OCI-LY3 (cell line): Measurements from ENCODE around the gene ROBO1.

ENCODE experiments used
- H2AFZ ChIP-seq: fragments of 200-600, 300-600 bp; shearing (Covaris generic); 2 replicates; pipeline ENCODE4 v1.6.0; 2014; ENCODE audit warnings: antibody characterized with exemption, low read depth, low read length
- H3K27ac ChIP-seq: fragments of 200-600, 300-600 bp; sonication (generic); 2 replicates; pipeline ENCODE4 v1.5.1; 2014; ENCODE audit warnings: mild to moderate bottlenecking, low read length, moderate library complexity, mixed read lengths
- H3K27me3 ChIP-seq: fragments of 200-600, 300-600 bp; sonication (generic); 2 replicates; pipeline ENCODE4 v1.6.1; 2014; ENCODE audit warnings: low read depth, low read length, mixed read lengths
- H3K36me3 ChIP-seq: fragments of 200-600, 300-600 bp; sonication (generic); replicated peaks from 2 replicates; pipeline ENCODE3; 2014; ENCODE audit warnings: low read depth, low read length, mixed read lengths
- H3K4me1 ChIP-seq: fragments of 300-600, 200-600 bp; sonication (generic); 2 replicates; pipeline ENCODE4 v1.6.1; 2014; ENCODE audit warnings: low read length, mixed read lengths
- H3K4me2 ChIP-seq: fragments of 200-600, 300-600 bp; sonication (generic); 2 replicates; pipeline ENCODE4 v1.6.1; 2014; ENCODE audit warnings: low read length, mixed read lengths
- H3K4me3 ChIP-seq: fragments of 300-600, 200-600 bp; sonication (generic); 2 replicates; pipeline ENCODE4 v1.5.1; 2014; ENCODE audit warnings: antibody characterized with exemption, mild to moderate bottlenecking, low read length, moderate library complexity
- H3K79me2 ChIP-seq: fragments of 300-600, 200-600 bp; shearing (Covaris generic); 2 replicates; pipeline ENCODE4 v1.6.1; 2014; ENCODE audit warnings: mild to moderate bottlenecking, low read length, mixed read lengths
- H3K9ac ChIP-seq: fragments of 300-600, 200-600 bp; shearing (Covaris generic); 2 replicates; pipeline ENCODE4 v1.6.0; 2014; ENCODE audit warnings: mild to moderate bottlenecking, low read length, moderate library complexity
- H3K9me3 ChIP-seq: fragments of 200-600, 300-600 bp; shearing (Covaris generic); 2 replicates; pipeline ENCODE4 v1.6.1; 2014; ENCODE audit warnings: low read length, mixed read lengths; ENCODE audit not compliant: insufficient read depth
- H4K20me1 ChIP-seq: fragments of 200-600, 300-600 bp; sonication (generic); 2 replicates; pipeline ENCODE4 v1.6.1; 2016; ENCODE audit warnings: low read length, mixed read lengths; ENCODE audit not compliant: insufficient read depth
- EZH2phosphoT487 ChIP-seq: fragments of 200-600 bp; shearing (Covaris generic); IDR thresholded peaks from 2 replicates; pipeline ENCODE4 v1.6.1; 2018; ENCODE audit warnings: antibody characterized with exemption, mixed run types, low read depth
- TF ChIP-seq, protein P1 (sequence below): fragments of 200-600, 300-600 bp; sonication (generic); IDR thresholded peaks from 2 replicates; pipeline ENCODE4 v1.5.1; 2014; ENCODE audit warnings: antibody characterized with exemption, low read length, low read depth

The ROBO1 gene

DNA sequence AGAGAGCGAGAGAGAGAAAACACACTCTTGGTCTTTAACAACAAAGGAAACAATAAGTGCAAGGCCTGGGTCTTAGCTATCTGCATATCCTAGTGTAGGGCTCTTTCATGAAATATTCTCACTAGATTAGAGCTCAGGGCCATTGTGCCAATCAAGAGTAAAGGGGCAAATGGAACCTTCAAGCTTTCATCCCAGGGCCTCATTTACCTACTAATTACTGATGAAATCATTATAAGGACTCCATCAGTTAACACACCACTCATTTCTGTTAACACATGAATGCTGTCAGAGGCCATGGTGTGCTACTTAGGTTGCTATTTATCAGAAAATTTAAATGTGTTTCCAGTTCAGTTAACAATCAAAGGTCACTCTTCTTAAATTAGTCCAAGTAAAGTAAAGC, 597.8 kb downstream of the ROBO1 start:
- Histone ChIP-seq H3K4me1 (no peaks in the 10 kb centered on the region), H3K9ac (no peak overlapping the region), H3K36me3 (no peaks in the 10 kb centered on the region), H3K4me3 (no peak overlapping the region), H2AFZ (no peak overlapping the region), H3K27me3 (no peaks in the 10 kb centered on the region), H3K79me2 (no peaks in the 10 kb centered on the region), H3K27ac (no peak overlapping the region), H3K9me3 (no peaks in the 10 kb centered on the region), H4K20me1 (no peaks in the 10 kb centered on the region), H3K4me2 (no peak overlapping the region)
- TF ChIP-seq, protein P1, sequence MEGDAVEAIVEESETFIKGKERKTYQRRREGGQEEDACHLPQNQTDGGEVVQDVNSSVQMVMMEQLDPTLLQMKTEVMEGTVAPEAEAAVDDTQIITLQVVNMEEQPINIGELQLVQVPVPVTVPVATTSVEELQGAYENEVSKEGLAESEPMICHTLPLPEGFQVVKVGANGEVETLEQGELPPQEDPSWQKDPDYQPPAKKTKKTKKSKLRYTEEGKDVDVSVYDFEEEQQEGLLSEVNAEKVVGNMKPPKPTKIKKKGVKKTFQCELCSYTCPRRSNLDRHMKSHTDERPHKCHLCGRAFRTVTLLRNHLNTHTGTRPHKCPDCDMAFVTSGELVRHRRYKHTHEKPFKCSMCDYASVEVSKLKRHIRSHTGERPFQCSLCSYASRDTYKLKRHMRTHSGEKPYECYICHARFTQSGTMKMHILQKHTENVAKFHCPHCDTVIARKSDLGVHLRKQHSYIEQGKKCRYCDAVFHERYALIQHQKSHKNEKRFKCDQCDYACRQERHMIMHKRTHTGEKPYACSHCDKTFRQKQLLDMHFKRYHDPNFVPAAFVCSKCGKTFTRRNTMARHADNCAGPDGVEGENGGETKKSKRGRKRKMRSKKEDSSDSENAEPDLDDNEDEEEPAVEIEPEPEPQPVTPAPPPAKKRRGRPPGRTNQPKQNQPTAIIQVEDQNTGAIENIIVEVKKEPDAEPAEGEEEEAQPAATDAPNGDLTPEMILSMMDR = no peak
- TF ChIP-seq EZH2phosphoT487 = no peak

DNA sequence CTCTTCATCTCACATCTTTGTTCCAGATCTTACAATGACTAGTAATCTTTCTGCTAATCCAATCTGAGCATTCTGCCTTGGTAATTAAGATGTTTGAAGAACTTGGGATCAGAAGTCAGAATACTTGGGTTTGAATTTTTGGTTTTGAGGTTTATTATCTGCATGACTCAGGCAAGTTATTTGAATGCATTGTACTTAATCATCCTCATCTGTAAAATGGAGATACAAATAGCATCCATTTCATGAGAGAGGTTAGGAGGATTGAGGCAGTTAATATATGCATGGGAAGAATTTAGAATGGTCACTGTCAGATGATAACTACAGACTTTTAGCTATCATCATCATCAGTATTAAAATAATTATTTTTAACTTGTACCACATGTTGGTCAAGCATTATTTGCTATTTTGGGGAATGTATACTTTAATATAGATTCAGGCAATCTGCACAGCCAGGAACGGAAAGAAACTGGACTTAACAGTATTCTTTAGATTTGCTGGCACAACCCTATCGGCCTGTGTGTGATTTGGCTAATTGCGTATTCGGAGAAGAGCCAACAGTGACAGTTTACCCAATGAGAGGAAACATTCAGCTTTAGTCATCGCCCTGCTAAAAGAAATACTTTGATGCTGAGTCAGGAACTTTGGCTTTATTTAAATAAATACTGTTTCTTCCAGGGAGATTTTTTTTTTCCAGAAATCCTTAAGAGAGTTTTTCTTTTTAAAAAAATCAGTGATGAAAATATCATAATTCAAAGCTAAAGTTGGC, 600.0 kb downstream of the ROBO1 start:
- Histone ChIP-seq H3K36me3 (no peaks in the 10 kb centered on the region), H3K79me2 (no peaks in the 10 kb centered on the region), H3K27ac (no peak overlapping the region), H3K27me3 (no peaks in the 10 kb centered on the region), H4K20me1 (no peaks in the 10 kb centered on the region), H2AFZ (no peak overlapping the region), H3K4me3 (no peak overlapping the region), H3K9me3 (no peaks in the 10 kb centered on the region), H3K9ac (no peak overlapping the region), H3K4me2 (no peak overlapping the region), H3K4me1 (no peaks in the 10 kb centered on the region)
- no peak for TF ChIP-seq EZH2phosphoT487
- TF ChIP-seq, protein P1 = no peak

DNA sequence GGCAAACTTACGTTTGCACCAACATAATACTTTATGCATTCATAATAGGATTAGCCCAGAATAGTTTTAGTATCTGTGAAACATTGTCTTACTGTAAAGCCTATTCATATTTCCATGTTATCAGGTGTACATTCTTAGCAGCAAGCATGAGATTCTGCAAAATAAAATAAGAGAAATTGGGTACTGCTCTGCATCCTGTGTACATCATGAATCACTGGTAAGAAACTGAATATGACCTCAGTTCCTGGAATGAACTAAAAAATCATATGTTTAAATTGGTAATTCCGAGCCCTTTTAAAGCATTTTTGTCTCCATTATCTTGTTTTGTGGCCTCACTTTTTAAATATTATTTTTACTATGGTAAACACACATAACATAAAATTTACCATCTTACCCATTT, 605.1 kb downstream of the ROBO1 start:
- Histone ChIP-seq H3K27me3 (no peaks in the 10 kb centered on the region), H3K36me3 (no peaks in the 10 kb centered on the region), H2AFZ (no peak overlapping the region), H3K4me2 (no peak overlapping the region), H3K9ac (no peak overlapping the region), H3K79me2 (no peaks in the 10 kb centered on the region), H4K20me1 (no peaks in the 10 kb centered on the region), H3K9me3 (no peaks in the 10 kb centered on the region), H3K4me3 (no peak overlapping the region), H3K4me1 (peaks cover 7% of the 10 kb centered on the region), H3K27ac (no peak overlapping the region)
- no peak for TF ChIP-seq EZH2phosphoT487
- TF ChIP-seq, protein P1 = no peak

DNA sequence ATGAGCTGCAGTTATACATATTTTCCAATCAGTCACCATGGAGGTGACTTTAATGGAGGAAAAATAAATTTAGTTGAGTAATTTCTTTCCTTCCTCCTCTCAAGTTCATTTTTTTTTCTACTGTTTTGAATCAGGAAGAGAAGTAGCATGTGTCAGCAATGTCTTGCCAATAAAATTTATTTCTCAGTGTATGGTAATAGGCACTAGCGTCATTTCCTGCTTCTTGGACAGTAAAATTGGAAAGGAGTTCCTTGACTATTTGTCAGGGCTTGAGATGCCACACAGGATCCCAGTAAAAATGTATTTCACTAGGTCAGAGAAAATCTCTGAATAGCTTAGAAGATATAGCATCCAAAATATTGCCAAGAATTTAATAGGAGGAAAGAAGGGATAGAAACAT, 605.9 kb downstream of the ROBO1 start:
- Histone ChIP-seq H3K27me3 (no peaks in the 10 kb centered on the region), H3K4me3 (no peak overlapping the region), H3K9me3 (no peaks in the 10 kb centered on the region), H3K36me3 (no peaks in the 10 kb centered on the region), H3K4me1 (peaks cover 7% of the 10 kb centered on the region), H2AFZ (no peak overlapping the region; the same call in 1 of the 2 replicates), H3K27ac (no peak overlapping the region), H3K4me2 (no peak overlapping the region), H3K79me2 (no peaks in the 10 kb centered on the region), H3K9ac (no peak overlapping the region), H4K20me1 (no peaks in the 10 kb centered on the region)
- TF ChIP-seq, protein P1 = no peak
- no peak for TF ChIP-seq EZH2phosphoT487
